ENCODE measurements around the gene JOSD1.

DNA sequence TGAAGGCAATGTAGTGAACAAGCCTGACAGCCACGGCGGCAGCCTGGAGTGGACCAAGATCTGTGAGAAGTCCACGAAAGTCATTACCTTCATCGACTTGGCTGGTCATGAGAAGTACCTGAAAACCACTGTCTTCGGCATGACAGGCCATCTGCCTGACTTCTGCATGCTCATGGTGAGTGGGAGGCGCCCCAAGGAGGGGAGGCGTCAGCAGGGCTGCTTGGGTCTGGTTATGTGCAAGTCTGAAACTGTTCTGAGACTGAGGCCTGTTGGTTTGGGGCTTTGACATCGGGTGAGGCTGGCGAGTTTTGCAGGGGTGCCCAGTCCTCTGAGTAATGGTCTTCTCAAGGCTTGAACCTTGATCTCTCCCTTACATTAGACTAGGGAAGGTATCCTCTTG, 16.1 kb upstream of the JOSD1 start:
- TF ChIP-seq, protein P1, sequence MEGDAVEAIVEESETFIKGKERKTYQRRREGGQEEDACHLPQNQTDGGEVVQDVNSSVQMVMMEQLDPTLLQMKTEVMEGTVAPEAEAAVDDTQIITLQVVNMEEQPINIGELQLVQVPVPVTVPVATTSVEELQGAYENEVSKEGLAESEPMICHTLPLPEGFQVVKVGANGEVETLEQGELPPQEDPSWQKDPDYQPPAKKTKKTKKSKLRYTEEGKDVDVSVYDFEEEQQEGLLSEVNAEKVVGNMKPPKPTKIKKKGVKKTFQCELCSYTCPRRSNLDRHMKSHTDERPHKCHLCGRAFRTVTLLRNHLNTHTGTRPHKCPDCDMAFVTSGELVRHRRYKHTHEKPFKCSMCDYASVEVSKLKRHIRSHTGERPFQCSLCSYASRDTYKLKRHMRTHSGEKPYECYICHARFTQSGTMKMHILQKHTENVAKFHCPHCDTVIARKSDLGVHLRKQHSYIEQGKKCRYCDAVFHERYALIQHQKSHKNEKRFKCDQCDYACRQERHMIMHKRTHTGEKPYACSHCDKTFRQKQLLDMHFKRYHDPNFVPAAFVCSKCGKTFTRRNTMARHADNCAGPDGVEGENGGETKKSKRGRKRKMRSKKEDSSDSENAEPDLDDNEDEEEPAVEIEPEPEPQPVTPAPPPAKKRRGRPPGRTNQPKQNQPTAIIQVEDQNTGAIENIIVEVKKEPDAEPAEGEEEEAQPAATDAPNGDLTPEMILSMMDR (IDR thresholded peaks at IDR 0.05), result no peak
- TF ChIP-seq POLR2A (IDR thresholded peaks at IDR 0.05), result no peak
